Hematopoietic multipotent progenitor cell treated with erythropoietin and hydrocortisone succinate and interleukin-3 and kit ligand, for 17 days (in vitro differentiated cells): ENCODE results near the gene IRF3.
"Not testable (repeated sequence)": the region's sequence is repeated elsewhere in the genome, so short reads cannot be mapped to it uniquely, and the experiment has no call there.

Experiments
- DNase-seq: peaks from one replicate; pipeline ENCODE4 v3.0.0-alpha.2; 2015; ENCODE audit warnings: low spot score

Gene IRF3

DNA sequence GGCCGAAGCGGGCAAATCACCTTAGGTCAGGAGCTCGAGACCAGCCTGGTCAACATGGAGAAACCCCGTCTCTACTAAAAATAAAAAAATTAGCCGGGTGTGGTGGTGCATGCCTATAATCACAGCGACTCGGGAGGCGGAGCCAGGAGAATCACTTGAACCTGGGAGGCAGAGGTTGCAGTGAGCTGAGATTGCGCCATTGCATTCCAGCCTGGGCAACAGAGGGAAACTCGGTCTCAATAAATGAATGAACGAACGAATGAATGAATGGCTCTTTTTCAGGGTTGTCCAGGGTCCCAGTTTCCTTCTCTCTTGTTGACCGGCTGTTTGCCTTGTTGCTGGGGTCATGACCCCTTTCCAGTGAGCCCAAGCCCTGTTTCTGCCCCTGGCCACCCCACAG lies 47.8 kb downstream of the IRF3 start:
- DNase-seq = not testable (repeated sequence)

DNA sequence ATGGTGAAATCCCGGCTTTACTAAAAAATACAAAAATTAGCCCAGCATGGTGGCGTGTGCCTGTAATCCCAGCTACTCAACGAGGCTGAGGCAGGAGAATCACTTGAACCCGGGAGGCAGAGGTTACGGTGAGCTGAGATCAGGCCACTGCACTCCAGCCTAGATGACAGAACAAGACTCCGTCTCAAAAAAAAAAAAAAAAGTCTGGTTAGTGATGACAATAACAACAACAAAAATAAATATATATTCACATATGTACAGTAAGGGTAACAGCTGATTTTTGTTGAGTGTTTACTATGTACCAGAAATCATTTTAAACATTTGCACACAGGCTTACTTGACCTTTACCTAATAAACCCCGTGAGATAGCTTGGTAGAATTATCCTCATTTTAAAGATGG lies 48.7 kb downstream of the IRF3 start:
- no peak for DNase-seq

DNA sequence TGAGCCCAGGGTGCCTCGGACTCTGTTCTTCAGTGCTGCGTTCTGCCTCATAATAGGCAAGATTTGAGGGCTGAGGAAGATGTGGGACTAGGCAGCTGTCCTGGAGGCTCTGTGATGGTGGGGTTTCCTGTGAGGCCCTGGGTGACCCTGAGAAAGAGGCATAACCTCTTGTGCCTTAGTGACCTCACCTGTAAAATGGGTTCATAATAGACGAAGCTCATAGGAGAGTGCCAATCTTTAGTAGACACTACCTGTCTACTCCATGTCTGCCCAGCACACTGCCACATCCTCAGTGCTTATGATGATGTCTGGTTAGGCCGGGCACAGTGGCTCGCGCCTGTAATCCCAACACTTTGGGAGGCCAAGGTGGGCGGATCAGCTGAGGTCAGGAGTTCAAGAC lies 49.1 kb downstream of the IRF3 start:
- DNase-seq = no peak

DNA sequence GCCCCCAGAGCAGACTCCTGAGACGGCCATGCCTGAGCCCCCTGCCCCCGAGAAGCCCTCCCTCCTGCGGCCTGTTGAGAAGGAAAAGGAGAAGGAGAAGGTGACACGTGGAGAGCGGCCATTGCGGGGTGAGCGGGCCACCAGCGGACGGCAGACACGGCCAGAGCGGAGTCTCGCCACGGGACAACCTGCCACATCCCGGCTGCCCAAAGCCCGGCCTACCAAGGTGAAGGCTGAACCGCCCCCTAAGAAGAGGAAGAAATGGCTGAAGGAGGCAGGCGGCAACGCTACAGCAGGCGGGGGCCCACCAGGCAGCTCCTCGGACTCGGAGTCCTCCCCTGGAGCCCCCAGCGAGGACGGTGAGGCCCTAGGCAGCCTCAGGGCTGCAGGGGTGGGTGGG lies 49.8 kb downstream of the IRF3 start:
- no peak for DNase-seq

DNA sequence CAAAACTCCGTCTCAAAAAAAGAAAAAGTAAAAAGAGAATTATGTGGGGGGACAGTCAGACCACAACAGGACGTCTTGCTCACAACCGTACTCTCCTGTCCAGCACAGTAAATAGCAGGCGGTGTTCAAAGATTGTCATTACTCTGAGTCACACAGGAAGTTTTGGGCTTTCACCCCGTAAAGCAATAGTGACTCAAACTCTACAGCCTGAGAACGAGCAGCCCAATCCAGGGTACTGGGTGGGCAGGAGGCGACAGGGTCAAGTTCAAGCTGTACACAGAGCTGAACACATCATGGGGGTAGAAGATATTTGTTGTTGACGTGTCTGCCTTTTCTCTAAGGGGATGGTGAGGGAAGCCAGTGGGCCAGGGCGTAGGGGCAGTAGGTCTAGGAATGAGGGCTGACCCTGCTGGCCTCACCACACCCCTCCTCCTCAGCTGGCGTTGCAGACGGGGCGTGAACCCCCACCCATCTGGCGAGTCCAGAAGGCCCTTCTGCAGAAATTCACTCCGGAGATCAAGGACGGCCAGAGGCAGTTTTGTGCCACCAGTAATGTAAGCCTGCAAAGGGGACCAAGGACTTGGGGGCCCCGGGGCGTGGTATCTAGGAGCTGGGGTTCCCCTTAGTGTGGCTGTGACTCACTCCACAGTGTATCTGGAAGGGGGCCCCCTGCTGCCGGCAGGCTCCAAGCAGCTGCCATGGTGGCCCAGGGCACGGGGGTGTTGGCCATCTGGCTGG lies 51.4 kb downstream of the IRF3 start:
- DNase-seq = no peak

DNA sequence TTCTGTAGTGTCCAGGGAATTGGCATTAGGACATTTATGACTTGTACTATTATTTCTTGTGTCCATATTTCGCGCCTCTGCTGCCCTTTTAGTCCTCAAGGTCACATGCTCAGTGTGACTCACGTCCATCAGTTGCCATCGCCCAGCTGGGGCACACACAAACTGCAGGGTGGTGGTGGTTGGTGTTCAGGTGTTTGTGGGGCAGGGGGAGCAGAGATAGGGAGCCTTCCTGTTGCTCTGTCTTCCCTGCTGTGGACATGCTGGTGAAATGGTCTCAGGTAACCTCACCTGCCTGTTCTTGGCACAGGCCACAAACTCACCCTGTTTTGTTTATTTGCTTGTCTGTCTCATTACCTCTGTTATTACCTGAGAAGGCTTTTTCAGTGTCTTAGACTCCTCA lies 52.3 kb downstream of the IRF3 start:
- no peak for DNase-seq
